SIG-M5 (cell line): ENCODE results near the gene THSD8.
"Not testable (repeated sequence)": the region's sequence is repeated elsewhere in the genome, so short reads cannot be mapped to it uniquely, and the experiment has no call there.

Experiments used
- DNase-seq: peaks from one replicate; lab custom pipeline; 2025; lab: John Stamatoyannopoulos, UW

THSD8 gene

DNA sequence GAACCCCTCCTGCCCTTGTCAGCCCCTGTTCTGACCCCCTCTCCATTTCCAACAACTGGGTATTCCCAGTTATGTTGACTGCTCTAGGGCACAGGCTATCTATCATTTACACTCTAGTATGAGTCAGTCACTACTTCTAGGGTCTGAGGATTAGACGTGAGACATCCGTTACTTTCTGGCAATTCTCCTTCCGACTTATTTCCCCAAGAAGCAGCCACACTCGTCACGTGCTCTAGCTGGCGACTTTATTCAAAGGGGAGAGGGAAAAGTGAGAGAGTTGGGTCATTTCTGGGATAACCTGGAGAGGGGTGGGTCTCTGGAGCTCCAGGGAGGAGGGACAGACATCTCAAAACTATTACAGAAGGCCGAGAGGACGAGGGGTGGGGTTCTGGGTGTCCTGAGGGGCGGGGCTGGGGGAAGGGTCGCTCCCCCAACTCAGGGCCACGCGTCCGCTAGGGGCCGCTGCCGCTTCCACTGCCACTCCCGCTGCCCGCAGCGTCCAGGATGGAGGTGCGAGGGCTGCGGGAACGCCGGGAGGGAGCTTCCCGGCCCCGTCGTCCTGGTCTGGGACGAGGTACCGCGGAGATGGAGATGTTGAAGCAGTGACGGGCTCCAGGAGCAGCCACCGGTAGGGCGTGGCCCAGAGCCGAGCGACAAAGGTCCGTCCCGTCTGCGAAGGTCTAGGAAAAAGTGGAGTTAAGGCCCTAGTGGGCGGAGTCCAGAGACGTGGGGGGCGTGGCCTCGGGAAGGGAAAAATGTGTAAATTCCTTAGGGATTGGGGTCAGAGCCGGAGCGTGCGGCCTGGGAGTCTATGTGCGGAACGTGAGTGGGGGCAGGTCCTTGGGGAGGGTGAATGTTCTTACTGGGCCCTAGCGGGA lies 23.6 kb downstream of the THSD8 start:
- no peak for DNase-seq

- no peak for DNase-seq
Measured at GRCh38 chr19:12828494-12828893, 26.6 kb downstream of the THSD8 start.

- DNase-seq: no peak
Measured at GRCh38 chr19:12833418-12833737, 31.5 kb downstream of the THSD8 start.

- no peak for DNase-seq
Measured at GRCh38 chr19:12833738-12834565, 32.1 kb downstream of the THSD8 start.

DNA sequence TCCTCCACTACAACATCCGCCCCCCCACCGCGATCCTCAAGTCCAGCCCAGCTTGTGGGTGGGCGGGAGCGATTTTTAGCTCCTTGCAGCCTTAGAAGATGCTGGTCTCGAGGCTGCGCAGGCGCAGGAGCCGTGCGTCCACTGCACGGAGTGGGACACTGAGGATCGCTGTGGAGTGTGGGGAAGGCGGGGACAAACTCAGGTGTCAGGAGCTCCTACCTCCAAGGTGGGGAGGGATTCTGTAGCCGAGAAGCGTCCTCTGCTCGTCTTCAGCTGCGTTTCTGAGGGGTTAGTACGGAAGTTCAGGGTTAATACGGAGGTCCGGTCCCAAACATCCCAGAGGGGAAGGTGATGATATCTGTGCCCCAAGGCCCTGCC lies 32.7 kb downstream of the THSD8 start, which contains the start of gene RTBDN:
Gene RTBDN (minus strand): TSS at position 14 of the 378 bp plus-strand sequence. CDS start 4,600 bp downstream, outside the sequence.
- no peak for DNase-seq

- no peak for DNase-seq
Measured at GRCh38 chr19:12834976-12835757, 33.3 kb downstream of the THSD8 start.

GRCh38 chr19:12836529-12836863 lies 34.6 kb downstream of the THSD8 start:
- no peak for DNase-seq

GRCh38 chr19:12837225-12837624 lies 35.4 kb downstream of the THSD8 start:
- DNase-seq: no peak

- no peak for DNase-seq
Measured at GRCh38 chr19:12838182-12838885, 36.5 kb downstream of the THSD8 start, which contains the start of gene MAST1. Gene MAST1, plus strand, starts transcription at chr19:12838515. Its CDS starts 58 bp downstream, at chr19:12838573.

- no peak for DNase-seq
Measured at GRCh38 chr19:12838886-12839756, 37.3 kb downstream of the THSD8 start.

DNA sequence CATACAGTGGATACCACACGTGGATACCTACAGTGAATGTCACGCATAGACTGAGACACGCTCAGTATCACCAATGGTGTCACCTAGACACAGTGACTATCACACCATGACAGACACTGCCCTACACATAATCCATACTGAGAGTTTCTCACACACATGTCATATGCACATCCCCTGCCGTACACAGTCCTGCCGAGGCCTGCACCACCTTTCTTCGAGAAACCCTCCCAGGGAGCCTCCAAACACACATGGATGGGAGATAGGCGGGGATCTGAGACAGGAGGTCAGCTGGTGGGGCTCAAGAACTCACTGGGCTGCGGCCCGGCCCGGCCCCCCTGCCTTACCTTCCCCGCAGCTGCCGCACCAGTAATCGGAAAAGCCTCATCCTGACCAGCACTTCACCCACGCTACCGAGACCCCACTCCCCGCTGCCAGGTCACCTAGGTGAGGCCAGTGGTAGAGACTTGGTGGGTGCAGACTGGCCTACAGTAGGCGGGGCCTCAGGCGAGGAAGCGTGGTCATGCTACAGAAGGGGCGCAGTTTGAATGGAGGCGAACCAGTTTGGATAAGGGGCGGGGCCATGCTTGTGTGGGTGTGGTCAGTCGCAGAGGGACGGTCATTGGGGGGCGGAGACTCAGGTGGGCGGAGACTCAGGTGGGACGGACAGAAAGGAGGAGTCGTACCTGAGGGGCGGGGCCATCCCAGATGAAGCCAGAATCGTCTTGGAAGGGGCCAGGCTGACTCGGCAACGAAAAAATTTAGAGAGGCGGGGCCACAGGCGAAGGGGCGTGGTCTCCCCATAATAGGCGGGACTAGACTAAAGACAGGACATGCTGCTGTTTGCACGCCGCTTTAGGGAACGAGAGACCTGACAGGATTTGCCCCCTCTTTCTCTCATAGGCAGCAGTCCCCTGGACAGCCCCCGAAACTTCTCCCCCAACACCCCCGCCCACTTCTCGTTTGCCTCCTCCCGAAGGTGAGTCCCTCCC lies 38.5 kb downstream of the THSD8 start:
- DNase-seq: no peak

- DNase-seq: no peak
Measured at GRCh38 chr19:12841094-12841493, 39.2 kb downstream of the THSD8 start.

- no peak for DNase-seq
Measured at GRCh38 chr19:12842511-12842910, 40.6 kb downstream of the THSD8 start.

GRCh38 chr19:12843328-12843727 lies 41.5 kb downstream of the THSD8 start:
- DNase-seq: no peak

GRCh38 chr19:12843999-12844732 lies 42.3 kb downstream of the THSD8 start:
- DNase-seq: no peak

GRCh38 chr19:12846613-12847012 lies 44.7 kb downstream of the THSD8 start:
- DNase-seq: not testable (repeated sequence)

DNA sequence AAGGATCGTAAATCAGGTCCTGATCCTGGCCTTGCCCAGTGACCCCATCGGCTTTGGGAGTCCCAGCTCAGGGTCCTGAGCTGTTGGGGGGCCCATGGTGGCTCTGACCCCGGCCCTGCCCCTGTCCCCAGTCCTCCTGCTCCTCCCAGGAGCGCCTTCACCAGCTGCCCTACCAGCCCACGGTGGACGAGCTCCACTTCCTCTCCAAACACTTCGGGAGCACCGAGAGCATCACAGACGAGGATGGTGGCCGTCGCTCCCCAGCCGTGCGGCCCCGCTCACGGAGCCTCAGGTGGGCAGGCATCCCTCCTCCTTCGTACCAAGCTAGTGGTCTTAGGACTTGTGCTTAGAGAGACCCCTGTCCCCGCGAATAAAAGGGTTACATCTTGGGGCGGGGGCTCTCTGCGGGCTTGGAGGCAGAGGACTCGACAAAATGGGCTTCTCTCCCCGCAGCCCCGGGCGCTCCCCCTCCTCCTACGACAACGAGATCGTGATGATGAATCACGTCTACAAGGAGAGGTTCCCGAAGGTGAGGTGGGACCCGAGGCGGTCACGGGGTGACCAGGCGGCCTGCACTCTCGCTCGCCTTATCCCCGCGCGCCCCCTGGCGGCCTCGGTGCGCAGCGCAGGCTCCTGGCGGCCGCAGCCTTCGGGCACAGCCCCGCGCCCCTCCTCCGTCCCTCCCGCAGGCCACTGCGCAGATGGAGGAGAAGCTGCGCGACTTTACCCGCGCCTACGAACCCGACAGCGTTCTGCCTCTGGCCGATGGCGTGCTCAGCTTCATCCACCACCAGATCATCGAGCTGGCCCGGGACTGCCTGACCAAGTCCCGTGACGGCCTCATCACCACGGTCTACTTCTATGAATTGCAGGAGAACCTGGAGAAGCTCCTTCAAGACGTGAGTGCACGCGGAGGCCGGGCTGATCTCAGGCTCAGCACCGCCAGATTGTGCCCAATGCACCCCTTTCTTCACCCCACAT lies 45.6 kb downstream of the THSD8 start:
- DNase-seq: no peak
